Measurements from ENCODE around the gene RHBDL1.

The RHBDL1 gene

GRCh38 chr16:638836-639235 is 36.6 kb upstream of the RHBDL1 start:
- TF ChIP-seq ZFX (IDR thresholded peaks at IDR 0.05; ENCODE audit: borderline replicate concordance) (no peak), CTCF (IDR thresholded peaks at IDR 0.05) (no peak)
- H3K27ac ChIP-seq: peak overlapping the region; percentile 96

GRCh38 chr16:640614-641013 is 34.9 kb upstream of the RHBDL1 start:
- H3K27ac ChIP-seq: peak overlapping the region; percentile 96
- TF ChIP-seq ZFX (IDR thresholded peaks at IDR 0.05; ENCODE audit: borderline replicate concordance) (no peak), CTCF (IDR thresholded peaks at IDR 0.05) (no peak)

GRCh38 chr16:641326-642188 is 33.9 kb upstream of the RHBDL1 start, which contains the start of gene MCRIP2:
TSS of gene MCRIP2 (plus strand) at chr16:641828. CDS start at chr16:641992, 164 bp downstream.
- TF ChIP-seq CTCF (IDR thresholded peaks at IDR 0.05) (no peak), ZFX (IDR thresholded peaks at IDR 0.05; ENCODE audit: borderline replicate concordance) (no peak)
- peak within 1 kb of the TSS; percentile 96 for H3K27ac ChIP-seq

- peak overlapping the region; percentile 96 for H3K27ac ChIP-seq
- TF ChIP-seq CTCF (IDR thresholded peaks at IDR 0.05) (no peak), ZFX (IDR thresholded peaks at IDR 0.05; ENCODE audit: borderline replicate concordance) (no peak)
These were observed 33.1 kb upstream of the RHBDL1 start for GRCh38 chr16:642189-643049.

GRCh38 chr16:643050-643368 is 32.5 kb upstream of the RHBDL1 start:
- TF ChIP-seq ZFX (IDR thresholded peaks at IDR 0.05; ENCODE audit: borderline replicate concordance) (no peak), CTCF (IDR thresholded peaks at IDR 0.05) (no peak)
- peak overlapping the region; percentile 96 for H3K27ac ChIP-seq

- peak overlapping the region; percentile 96 for H3K27ac ChIP-seq
- TF ChIP-seq CTCF (IDR thresholded peaks at IDR 0.05) (no peak), ZFX (IDR thresholded peaks at IDR 0.05; ENCODE audit: borderline replicate concordance) (no peak)
These were observed 30.9 kb upstream of the RHBDL1 start for GRCh38 chr16:644556-644955.

All from 22Rv1 (cell line).